Activated CD4-positive, alpha-beta T cell treated with anti-CD3 and anti-CD28 coated beads, Interleukin-2, amount 50 U/mL, for 48 hours (primary cell): ENCODE results near the gene ATP13A5.

ENCODE experiments used
- DNase-seq, 2 experiments: peaks; one replicate each; pipeline ENCODE4 v3.0.0-alpha.2; 2020

The ATP13A5 gene, protein sequence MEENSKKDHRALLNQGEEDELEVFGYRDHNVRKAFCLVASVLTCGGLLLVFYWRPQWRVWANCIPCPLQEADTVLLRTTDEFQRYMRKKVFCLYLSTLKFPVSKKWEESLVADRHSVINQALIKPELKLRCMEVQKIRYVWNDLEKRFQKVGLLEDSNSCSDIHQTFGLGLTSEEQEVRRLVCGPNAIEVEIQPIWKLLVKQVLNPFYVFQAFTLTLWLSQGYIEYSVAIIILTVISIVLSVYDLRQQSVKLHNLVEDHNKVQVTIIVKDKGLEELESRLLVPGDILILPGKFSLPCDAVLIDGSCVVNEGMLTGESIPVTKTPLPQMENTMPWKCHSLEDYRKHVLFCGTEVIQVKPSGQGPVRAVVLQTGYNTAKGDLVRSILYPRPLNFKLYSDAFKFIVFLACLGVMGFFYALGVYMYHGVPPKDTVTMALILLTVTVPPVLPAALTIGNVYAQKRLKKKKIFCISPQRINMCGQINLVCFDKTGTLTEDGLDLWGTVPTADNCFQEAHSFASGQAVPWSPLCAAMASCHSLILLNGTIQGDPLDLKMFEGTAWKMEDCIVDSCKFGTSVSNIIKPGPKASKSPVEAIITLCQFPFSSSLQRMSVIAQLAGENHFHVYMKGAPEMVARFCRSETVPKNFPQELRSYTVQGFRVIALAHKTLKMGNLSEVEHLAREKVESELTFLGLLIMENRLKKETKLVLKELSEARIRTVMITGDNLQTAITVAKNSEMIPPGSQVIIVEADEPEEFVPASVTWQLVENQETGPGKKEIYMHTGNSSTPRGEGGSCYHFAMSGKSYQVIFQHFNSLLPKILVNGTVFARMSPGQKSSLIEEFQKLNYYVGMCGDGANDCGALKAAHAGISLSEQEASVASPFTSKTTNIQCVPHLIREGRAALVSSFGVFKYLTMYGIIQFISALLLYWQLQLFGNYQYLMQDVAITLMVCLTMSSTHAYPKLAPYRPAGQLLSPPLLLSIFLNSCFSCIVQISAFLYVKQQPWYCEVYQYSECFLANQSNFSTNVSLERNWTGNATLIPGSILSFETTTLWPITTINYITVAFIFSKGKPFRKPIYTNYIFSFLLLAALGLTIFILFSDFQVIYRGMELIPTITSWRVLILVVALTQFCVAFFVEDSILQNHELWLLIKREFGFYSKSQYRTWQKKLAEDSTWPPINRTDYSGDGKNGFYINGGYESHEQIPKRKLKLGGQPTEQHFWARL

DNA sequence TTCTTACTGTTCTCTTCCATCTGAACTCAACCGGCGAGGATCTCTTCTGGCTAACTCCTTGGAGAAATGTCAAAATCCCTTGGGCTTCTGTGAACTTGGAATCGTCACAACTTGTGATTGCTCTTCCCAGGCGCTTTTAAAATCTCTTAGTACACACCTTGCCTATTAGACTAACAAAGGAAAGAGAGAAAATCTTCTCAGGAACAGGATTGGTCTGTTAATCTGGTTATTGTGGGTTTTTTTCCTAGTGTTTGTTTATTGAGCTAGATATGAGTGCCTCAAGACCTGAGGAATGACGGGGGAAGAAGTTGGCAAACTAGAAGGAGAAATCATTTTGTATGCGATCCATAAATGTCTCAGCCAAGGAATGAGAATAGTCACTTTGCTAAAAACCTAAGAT lies at the start of gene ATP13A5:
Gene ATP13A5, minus strand, starts transcription at position 48 of the 400 bp plus-strand sequence. Its CDS starts 28 bp downstream, at position 20.
- no peak for DNase-seq

DNA sequence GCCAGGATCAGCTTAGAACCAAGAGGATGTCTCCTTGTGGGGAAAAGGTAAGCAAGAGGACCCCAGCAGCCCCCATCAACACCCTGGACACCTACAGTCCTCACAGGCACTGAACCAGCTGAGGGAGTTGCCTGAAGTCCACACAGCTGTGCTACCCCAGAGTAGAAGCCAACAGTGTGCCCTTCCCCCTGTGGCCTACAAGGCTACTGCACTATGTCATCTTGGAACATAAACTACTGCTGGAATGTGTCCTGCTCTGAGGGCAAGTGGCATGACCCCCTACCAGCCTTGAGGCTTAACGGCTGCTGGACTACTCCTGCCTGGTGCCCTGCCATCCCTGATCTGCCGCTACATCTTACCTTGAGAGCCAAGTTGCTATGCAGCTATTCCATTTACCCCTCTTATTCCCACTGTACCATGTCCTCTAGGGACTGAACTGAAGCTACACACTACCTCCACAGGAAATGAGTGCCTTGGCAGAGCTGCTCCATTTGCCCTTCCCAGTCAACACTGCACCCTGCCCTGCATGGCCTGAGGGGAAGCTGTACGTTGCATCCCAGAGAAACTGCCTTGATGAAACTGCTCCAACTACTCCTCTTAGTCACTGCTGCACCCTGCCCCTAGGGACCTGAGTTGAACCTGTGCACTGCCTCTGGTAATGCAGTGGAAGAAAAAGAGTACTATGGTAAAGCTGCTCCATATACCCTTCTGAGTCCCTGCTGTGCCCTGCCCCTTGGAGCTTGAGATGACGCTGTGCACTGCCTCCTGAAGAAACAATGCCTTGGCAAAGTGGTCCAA lies 40.2 kb upstream of the ATP13A5 start:
- no peak for DNase-seq

GRCh38 chr3:193416629-193417028 lies 38.1 kb upstream of the ATP13A5 start:
- no peak for DNase-seq

- DNase-seq = no peak
Measured at GRCh38 chr3:193407688-193408087, 29.1 kb upstream of the ATP13A5 start.

DNA sequence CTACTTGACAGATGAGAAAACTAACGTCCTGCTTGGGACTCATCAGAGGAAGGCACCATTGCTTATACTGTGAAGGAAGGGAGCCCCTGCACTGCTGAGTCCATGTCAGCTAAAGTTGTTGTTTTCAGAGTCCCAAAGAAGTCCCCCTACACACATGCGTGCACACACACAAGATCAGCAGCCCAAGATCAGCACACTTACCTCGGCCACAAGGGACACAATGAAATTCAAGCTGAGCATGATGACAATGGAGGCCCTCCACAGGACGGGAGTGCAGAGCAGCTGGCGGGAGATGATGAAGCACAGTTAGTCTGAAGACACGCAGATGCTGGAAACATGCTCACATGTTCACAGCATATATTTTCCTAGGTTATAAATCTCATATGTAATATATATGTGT lies 28.6 kb upstream of the ATP13A5 start:
- no peak for DNase-seq

DNA sequence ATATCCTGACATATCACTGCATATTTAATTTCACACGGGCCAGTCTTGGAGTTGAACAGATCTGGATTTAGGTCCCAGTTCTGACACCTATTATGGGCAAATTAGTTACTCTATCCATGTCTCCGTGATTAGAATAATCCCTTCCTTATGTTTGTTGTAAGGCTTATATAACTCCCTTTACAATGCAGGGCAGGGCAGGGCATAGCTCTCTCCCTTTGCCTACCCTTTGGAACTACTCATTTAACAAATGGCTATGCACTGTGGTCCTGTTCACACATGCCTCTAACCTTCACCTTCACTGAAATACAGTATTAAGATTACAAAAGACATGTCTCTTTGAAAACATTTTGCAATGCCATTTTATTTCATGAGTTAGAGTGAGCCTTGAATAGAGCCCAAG lies 24.8 kb upstream of the ATP13A5 start:
- no peak for DNase-seq

DNA sequence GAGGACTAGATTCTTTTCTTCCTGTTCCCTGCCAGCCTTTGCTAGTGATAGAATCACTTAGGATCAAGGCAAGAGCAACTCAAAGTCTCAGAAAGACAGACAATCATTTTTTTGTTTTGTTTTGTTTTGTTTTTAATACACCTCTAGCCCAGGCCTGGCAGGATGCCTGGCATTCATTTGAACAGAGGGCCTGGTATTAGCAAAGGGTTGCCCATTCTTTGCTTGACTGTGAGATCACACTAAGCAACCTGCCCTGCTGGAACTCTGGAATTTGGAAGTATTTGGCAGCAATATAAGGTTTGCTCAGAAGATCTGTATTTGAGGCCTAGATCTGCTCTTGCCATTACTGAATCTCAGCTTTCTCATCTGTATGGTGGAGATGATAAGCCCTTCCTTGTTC lies 21.8 kb upstream of the ATP13A5 start:
- no peak for DNase-seq

- DNase-seq = no peak
Measured at GRCh38 chr3:193396451-193397244, 18.1 kb upstream of the ATP13A5 start.

DNA sequence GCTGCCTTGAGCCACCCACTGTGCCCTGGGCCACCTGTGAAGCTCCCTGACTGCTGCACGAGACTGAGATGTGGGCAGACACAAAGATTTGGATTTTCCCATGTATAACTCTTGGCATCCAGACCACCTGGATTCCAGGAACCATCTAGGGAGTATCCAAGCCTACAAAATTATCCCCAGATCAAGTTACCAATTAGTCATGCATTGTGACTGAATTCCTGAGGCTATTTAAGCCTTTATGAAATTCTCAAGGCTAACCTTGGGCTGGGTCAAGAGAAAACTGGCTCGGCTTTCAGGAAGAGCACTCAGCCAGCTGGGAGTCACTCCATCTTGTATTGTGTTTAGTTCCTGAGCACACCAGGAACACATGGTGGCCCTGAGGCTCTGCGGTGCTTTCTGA lies 13.3 kb upstream of the ATP13A5 start:
- DNase-seq = no peak

GRCh38 chr3:193389335-193389734 lies 10.8 kb upstream of the ATP13A5 start:
- no peak for DNase-seq

- no peak for DNase-seq
Measured at GRCh38 chr3:193388361-193388760, 9.8 kb upstream of the ATP13A5 start.

GRCh38 chr3:193387596-193387995 lies 9.0 kb upstream of the ATP13A5 start:
- DNase-seq = no peak

- no peak for DNase-seq
Measured at GRCh38 chr3:193377591-193377990, 962 bp downstream of the ATP13A5 start.

DNA sequence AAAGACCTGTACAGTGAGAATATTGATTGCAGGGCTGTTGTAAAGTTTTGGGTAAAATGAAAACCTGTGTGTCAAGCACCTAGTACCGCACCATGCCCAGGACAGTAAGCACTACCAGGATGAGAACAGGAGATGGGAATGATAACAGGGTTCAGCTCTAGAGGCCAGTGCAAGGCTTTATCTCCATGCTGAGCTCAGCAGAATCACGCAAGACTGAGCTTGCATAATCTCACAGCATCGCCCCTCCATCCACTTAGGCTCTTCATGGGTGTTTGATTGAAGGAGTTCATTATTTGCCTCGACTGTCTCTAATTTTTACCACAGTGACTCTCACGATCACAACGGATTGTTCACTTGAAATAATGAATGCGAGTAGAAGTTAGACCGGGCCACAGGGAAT lies 2.9 kb downstream of the ATP13A5 start:
- DNase-seq = no peak

GRCh38 chr3:193372783-193373182 lies 5.8 kb downstream of the ATP13A5 start:
- no peak for DNase-seq

GRCh38 chr3:193367868-193368267 lies 10.7 kb downstream of the ATP13A5 start:
- no peak for DNase-seq

DNA sequence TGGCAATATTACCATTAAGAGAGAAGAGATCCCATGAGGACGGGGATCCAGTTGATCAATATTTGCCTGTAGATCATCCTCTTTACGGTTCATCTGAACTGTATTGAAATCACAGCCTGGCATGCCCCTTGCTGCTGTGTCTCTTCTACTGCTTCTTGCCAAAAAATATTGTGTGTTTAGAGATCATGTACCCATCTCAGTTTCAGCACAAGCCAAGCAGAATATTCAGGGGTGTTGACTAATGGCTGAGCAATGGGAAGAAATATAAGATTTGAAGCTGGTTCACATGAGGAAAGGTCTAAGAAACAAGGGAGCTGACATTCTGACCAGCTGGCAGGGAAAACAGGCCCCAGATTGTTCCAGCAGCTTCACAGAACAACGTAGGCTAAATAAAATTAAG lies 21.3 kb downstream of the ATP13A5 start:
- DNase-seq = no peak

DNA sequence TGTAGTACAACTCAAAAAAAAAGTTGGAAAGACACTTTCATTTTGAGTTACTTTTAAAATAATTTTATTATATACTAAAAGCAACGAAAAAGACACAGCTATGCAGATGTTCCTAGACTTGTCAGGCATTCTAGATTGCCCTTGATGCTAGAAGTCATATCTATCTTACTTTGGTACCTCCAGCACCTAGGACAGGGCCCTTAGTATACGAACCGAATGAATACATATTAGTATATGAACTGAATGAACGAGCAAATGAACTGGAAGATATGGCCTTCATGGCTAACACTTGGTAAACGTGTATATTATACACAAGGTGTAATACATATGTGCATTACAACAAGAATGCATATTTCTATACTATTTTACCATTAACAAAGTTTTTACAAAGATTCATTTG lies 24.1 kb downstream of the ATP13A5 start:
- no peak for DNase-seq

GRCh38 chr3:193350744-193351143 lies 27.8 kb downstream of the ATP13A5 start:
- DNase-seq = no peak

DNA sequence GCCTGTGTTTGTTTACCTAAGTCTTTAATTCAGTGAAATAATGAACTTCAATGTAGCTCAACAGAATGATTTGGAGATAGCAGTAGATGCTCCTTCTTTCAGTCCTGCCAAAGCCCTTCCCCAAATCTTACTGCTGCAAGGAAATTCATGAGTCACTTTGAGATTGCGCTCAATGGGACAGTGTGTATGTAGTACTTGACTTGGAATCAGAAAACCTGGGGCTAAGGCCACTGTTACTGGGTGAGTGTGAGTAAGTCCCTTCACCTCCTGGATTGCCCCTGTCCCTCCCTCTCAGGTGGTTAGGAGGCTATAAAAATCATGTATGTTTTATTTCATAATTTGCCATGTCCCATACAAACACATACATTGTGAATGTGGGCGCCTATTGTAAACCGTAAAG lies 29.9 kb downstream of the ATP13A5 start:
- no peak for DNase-seq
